GM18511 (cell line): ENCODE measurements around the gene EPHA6.

Experiments
- ATAC-seq: cut with Tn5 transposase; IDR thresholded peaks from one replicate; pipeline ENCODE4 v1.9.1; 2021; ENCODE audit warnings: mild to moderate bottlenecking, moderate library complexity; ENCODE audit not compliant: unreplicated experiment

The EPHA6 gene

GRCh38 chr3:97764407-97765238 lies 950.2 kb downstream of the EPHA6 start, which contains the start of gene ARL6:
Gene ARL6, plus strand, starts transcription at chr3:97764758. Its CDS starts 3,350 bp downstream, at chr3:97768108.
- peak; percentile 94 for ATAC-seq

GRCh38 chr3:97765336-97765735 lies 950.9 kb downstream of the EPHA6 start:
- ATAC-seq, result no peak

- ATAC-seq, result no peak
Measured at GRCh38 chr3:97772926-97773325, 958.5 kb downstream of the EPHA6 start.

- no peak for ATAC-seq
Measured at GRCh38 chr3:97778152-97778551, 963.8 kb downstream of the EPHA6 start.

- peak; percentile 82 for ATAC-seq
Measured at GRCh38 chr3:97793420-97794019, 979.1 kb downstream of the EPHA6 start.

GRCh38 chr3:97795951-97796350 lies 981.6 kb downstream of the EPHA6 start:
- ATAC-seq, result no peak
